Epithelial cell of proximal tubule (primary cell): Measurements from ENCODE around the gene FERMT2. TPM values are rescaled to one million over a fixed set of nuclear protein-coding genes. Genes with fewer than 3 reads are reported as not detected.

Experiments
- DNase-seq: peaks from one replicate; pipeline ENCODE4 v3.0.0-alpha.2; 2011; ENCODE audit warnings: low read depth
- H3K4me3 ChIP-seq: 2 replicates; pipeline ENCODE4 v1.5.1; 2011; ENCODE audit warnings: low read depth, mild to moderate bottlenecking, low read length
- total RNA-seq: library from RNA; depleted of rRNA; stranded (reverse); fragments of >200 nt; gene quantifications from 2 replicates; pipeline ENCODE4 v1.2.3, GENCODE V29; 2015
- TF ChIP-seq, protein P1 (sequence below): conservative IDR thresholded peaks from 2 replicates; pipeline ENCODE4 v1.5.1; 2012; ENCODE audit warnings: low read depth, mild to moderate bottlenecking, low read length

FERMT2 gene
- total RNA-seq, 1 donor from 2014 or later, result 60.1 TPM

DNA sequence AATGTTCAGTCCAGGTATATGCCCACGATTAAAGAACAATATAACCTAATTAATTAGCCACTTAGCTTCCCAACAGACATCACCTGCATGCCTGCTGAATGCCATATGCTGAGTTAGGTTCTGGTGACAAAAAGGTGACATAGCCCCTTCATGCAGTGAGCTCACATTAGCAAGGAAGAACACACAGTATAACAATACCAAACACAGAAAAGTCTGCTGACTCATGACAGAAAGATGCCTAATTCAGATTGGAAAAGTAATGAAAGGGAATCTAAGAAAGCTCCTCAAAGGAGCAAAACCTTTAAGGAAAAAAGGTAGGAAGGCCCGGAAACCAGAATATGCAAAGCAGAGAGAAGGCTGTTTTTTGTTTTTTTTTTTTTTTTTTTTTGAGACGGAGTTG is 59.0 kb downstream of the FERMT2 start:
- no peak overlapping the region for H3K4me3 ChIP-seq
- TF ChIP-seq, protein P1, sequence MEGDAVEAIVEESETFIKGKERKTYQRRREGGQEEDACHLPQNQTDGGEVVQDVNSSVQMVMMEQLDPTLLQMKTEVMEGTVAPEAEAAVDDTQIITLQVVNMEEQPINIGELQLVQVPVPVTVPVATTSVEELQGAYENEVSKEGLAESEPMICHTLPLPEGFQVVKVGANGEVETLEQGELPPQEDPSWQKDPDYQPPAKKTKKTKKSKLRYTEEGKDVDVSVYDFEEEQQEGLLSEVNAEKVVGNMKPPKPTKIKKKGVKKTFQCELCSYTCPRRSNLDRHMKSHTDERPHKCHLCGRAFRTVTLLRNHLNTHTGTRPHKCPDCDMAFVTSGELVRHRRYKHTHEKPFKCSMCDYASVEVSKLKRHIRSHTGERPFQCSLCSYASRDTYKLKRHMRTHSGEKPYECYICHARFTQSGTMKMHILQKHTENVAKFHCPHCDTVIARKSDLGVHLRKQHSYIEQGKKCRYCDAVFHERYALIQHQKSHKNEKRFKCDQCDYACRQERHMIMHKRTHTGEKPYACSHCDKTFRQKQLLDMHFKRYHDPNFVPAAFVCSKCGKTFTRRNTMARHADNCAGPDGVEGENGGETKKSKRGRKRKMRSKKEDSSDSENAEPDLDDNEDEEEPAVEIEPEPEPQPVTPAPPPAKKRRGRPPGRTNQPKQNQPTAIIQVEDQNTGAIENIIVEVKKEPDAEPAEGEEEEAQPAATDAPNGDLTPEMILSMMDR, result no peak
- DNase-seq, result no peak

DNA sequence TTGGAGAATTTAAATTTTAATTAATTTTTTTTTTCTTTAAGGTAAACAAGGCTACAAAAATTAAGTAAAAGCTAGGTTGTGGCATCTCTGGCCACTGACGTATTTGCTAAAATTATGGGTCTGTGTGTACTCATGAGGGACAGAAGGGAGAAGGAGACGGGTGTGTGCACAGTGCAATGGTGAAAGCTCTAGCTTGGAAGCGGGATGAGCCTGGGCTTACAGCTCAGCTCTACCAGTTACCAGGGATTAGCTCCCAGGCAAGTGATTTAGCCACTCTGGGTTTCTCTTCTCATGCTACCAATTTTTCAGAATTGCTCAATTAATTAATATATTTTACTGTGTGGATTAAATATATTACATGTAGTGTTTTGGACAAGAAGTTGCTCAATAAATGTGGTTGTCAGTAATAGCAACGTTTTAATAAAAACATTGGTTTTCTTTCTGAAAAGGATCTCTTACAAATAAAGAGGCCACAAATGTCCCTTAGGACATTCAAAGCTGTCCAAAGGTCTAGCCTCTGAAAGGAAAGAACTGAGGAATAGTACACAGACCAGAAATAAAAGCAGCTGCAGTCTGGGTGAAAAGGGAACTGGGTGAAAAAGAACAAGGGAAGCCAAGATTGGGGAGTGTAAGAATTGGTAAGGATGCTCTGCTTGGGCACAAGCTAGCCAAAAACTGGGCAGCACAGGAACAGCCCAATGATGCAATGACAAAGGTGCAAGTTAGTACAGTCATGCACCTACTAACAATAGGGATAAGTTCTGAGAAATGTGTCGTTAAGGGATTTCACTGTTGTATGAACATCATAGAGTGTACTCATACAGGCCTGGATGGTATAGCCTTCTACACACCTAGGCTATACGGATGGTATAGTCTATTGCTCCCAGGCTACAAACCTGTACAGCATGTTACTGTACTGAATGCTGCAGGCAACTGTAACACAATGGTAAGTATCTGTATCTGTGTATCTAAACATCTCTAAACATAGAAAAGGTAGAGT is 61.7 kb downstream of the FERMT2 start:
- no peak for DNase-seq
- H3K4me3 ChIP-seq, result no peak overlapping the region
- TF ChIP-seq, protein P1, result no peak

DNA sequence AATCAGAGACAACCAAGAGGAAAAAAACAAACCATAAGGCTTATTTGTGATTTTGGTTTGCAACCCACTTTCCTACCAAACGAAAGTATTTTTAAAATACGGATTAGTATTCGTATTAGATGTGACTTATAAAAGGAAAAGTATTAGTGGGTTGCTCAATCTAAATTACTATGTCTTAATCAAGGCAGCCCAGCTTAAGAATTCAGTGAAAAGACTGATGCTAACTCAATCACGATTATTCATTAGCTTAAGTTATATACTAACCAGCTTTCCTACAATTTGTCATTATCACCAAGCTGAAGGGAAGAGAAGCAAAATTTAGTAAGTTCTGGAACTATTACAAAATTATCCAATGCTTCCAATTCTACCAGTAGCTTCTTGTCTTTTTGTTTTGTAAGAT is 62.7 kb downstream of the FERMT2 start:
- no peak overlapping the region for H3K4me3 ChIP-seq
- TF ChIP-seq, protein P1, result no peak
- peak; percentile 42 for DNase-seq

DNA sequence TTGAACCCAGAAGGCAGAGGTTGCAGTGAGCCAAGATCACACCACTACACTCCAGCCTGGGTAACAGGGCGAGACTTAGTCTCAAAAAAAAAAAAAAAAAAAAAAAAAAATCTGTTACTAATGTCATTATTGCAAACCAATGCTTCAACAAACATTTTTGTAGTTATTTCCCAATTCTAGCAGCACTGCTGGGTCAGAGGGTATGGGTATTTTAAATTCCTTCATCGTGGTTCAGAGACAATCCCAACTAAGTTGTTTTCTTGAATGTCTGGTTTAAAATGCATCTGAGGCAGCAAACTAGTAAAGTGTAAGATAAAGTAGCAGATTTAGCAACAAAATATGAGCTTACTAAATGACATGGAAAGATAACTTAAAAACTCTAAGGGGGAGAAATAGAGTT is 65.6 kb downstream of the FERMT2 start:
- H3K4me3 ChIP-seq, result no peak overlapping the region
- TF ChIP-seq, protein P1, result no peak
- DNase-seq, result no peak

DNA sequence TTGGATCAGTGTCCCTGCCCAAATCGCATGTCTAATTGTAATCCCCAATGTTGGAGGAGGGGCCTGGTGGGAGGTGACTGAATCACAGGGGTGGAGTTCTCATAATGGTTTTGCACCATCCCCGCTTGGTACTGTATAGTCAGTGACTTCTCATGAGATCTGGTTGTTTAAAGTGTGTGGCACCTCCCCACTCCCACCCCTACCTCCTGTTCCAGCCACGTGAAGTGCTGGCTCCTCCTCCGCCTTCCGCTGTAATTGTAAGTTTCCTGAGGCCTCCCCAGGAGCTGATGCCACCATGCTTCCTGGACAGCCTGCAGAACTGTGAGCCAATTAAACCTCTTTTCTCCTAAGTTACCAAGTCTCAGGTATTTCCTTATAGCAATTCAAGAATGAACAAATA is 67.2 kb downstream of the FERMT2 start:
- TF ChIP-seq, protein P1, result no peak
- H3K4me3 ChIP-seq, result no peak overlapping the region
- DNase-seq, result no peak

DNA sequence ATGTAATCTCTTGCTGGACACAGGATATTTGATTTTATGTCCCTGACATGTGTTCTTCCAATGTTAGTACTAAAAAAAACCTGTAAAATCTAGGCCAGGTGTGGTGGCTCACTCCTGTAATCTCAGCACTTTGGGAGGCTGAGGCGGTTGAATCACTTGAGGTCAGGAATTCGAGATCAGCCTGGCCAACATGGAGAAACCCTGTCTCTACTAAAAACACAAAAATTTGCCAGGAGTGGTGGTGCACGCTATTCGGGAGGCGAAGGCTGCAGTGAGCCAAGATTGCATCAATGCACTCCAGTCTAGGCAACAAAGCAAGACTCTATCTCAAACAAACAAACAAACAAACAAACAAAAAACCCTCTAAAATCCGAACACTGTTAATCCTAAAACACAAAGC is 68.0 kb downstream of the FERMT2 start:
- DNase-seq, result no peak
- TF ChIP-seq, protein P1, result no peak
- no peak overlapping the region for H3K4me3 ChIP-seq
